HL-60 (cell line): ENCODE results near the gene DDX5.
A peak's percentile ranks its signal among the peaks of the same experiment; 100 is the strongest.

Source experiments
- DNase-seq, 2 experiments: peaks; one replicate each; pipeline ENCODE4 v3.0.0-alpha.2; 2010 to 2020; ENCODE audit warnings: low read depth in 1 of 2, low spot score in 1 of 2
- H3K27ac ChIP-seq: fragments of 250-450 bp; sonication (Bioruptor Pico); replicated peaks from 2 replicates; pipeline ENCODE4 v1.5.1; 2020; ENCODE audit warnings: mild to moderate bottlenecking, moderate library complexity
- H3K27me3 ChIP-seq: fragments of 250-450 bp; sonication (Bioruptor Pico); 2 replicates; pipeline ENCODE4 v1.5.1; 2021; ENCODE audit warnings: mild to moderate bottlenecking, moderate library complexity; ENCODE audit not compliant: insufficient read depth, poor library complexity, severe bottlenecking
- H3K4me3 ChIP-seq: replicated peaks from 2 replicates; pipeline ENCODE4 v1.5.1; 2011; ENCODE audit warnings: mild to moderate bottlenecking, control low read depth, low read length; ENCODE audit not compliant: insufficient read depth
- CTCF ChIP-seq: IDR thresholded peaks from one replicate; pipeline ENCODE4 v1.5.1; 2011; ENCODE audit warnings: low read length, control low read depth, inconsistent platforms; ENCODE audit not compliant: insufficient read depth
- GABPA ChIP-seq: IDR thresholded peaks from 2 replicates; pipeline ENCODE4 v1.6.1; 2012; ENCODE audit warnings: low read depth
- POLR2AphosphoS5 ChIP-seq: IDR thresholded peaks from 2 replicates; pipeline ENCODE4 v1.6.1; 2012; ENCODE audit warnings: low read depth
- REST ChIP-seq: IDR thresholded peaks from 2 replicates; pipeline ENCODE4 v1.6.1; 2012; ENCODE audit warnings: low read depth; ENCODE audit not compliant: insufficient replicate concordance
- SPI1 ChIP-seq: IDR thresholded peaks from 2 replicates; pipeline ENCODE4 v1.6.1; 2012; ENCODE audit warnings: low read depth, mild to moderate bottlenecking, borderline replicate concordance

Gene DDX5

GRCh38 chr17:64519601-64520000 is 13.5 kb upstream of the DDX5 start:
- Histone ChIP-seq H3K4me3 (no peak overlapping the region), H3K27ac (no peak overlapping the region), H3K27me3 (no peaks in the 10 kb centered on the region)
- DNase-seq = no peak
- TF ChIP-seq SPI1 (no peak), GABPA (no peak)

GRCh38 chr17:64515829-64516228 is 9.7 kb upstream of the DDX5 start:
- no peaks in the 10 kb centered on the region for H3K27me3 ChIP-seq
- DNase-seq = no peak
- H3K4me3 ChIP-seq = no peak overlapping the region
- TF ChIP-seq REST (no peak), POLR2AphosphoS5 (no peak), SPI1 (no peak), GABPA (no peak), CTCF (no peak)
- H3K27ac ChIP-seq = no peak overlapping the region

- no peak overlapping the region for H3K27ac ChIP-seq
- H3K27me3 ChIP-seq = no peaks in the 10 kb centered on the region
- peak in 1 of 2 experiments; percentile 31 for DNase-seq
- no peak for TF ChIP-seq SPI1
- no peak for TF ChIP-seq POLR2AphosphoS5
- TF ChIP-seq CTCF = no peak
- TF ChIP-seq REST = no peak
- TF ChIP-seq GABPA = no peak
- no peak overlapping the region for H3K4me3 ChIP-seq
Observed at GRCh38 chr17:64515419-64515818, 9.3 kb upstream of the DDX5 start.

DNA sequence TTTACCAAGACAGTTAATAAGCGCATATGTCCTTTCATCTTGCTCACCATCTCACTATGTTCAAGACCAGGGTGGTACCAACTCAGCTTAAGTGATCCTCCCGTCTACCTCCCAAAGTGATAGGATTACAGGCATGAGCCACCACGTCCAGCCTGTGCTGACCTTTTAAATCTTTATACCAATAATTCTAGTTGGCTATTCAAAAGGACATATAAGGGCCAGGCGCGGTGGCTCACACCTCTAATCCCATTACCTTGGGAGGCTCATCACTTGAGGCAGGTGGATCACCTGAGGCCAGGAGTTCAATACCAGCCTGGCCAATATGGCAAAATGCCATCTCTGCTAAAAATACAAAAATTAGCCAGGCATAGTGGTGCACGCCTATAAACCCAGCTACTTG is 3.1 kb upstream of the DDX5 start:
- no peak overlapping the region for H3K4me3 ChIP-seq
- no peak for DNase-seq
- TF ChIP-seq CTCF (no peak), POLR2AphosphoS5 (no peak), REST (no peak), GABPA (no peak), SPI1 (no peak)

More for the DNA sequence above, 3.1 kb upstream of the DDX5 start:
- Histone ChIP-seq H3K27ac (no peak overlapping the region), H3K27me3 (no peaks in the 10 kb centered on the region)
